HepG2 (cell line): ENCODE measurements around the gene LTB4R. TPM values are rescaled to one million over a fixed set of nuclear protein-coding genes. Genes with fewer than 3 reads are reported as not detected.

ENCODE experiments used
- HMG20B ChIP-seq: conservative IDR thresholded peaks from 2 replicates; pipeline ENCODE4 v1.6.1; 2016; ENCODE audit warnings: missing genetic modification reagents, missing compliant biosample characterization
- HOXA3 ChIP-seq: sonication (generic); formaldehyde crosslinking; IDR thresholded peaks from 2 replicates; pipeline ENCODE4 v1.5.0; 2020; ENCODE audit warnings: missing genetic modification reagents
- NCOA2 ChIP-seq: sonication (generic); formaldehyde crosslinking; IDR thresholded peaks from 2 replicates; pipeline ENCODE4 v1.8.0; 2022; ENCODE audit warnings: inconsistent platforms
- YEATS2 ChIP-seq: sonication (generic); formaldehyde crosslinking; IDR thresholded peaks from 2 replicates; pipeline ENCODE4 v1.4.0; 2020; ENCODE audit warnings: missing genetic modification reagents, borderline replicate concordance
- ZNF205 ChIP-seq: IDR thresholded peaks from 2 replicates; pipeline ENCODE4 v1.6.1; 2018; ENCODE audit warnings: missing biosample characterization, missing genetic modification reagents
- ZNF318 ChIP-seq: sonication (generic); formaldehyde crosslinking; IDR thresholded peaks from 2 replicates; pipeline ENCODE4 v1.4.0; 2020; ENCODE audit warnings: mild to moderate bottlenecking, missing genetic modification reagents
- ZNF326 ChIP-seq: sonication (generic); formaldehyde crosslinking; IDR thresholded peaks from 2 replicates; pipeline ENCODE4 v1.4.0; 2020; ENCODE audit warnings: missing genetic modification reagents, borderline replicate concordance
- ZNF546 ChIP-seq: sonication (generic); formaldehyde crosslinking; conservative IDR thresholded peaks from 2 replicates; pipeline ENCODE4 v1.8.1; 2023; ENCODE audit warnings: mild to moderate bottlenecking, missing genetic modification reagents
- polyA plus RNA-seq, 8 experiments: library from polyadenylated mRNA; depleted of rRNA in 3 of 8; stranded (reverse) in 7 of 8; unstranded in 1 of 8; fragments of >200 nt; fragmentation: Illumina TruSeq in 4 of 8; extraction: Trizol in 4 of 8; gene quantifications; 2 replicates each; pipeline versions ENCODE4 v1.2.1 to v1.2.3, GENCODE V29; 2011 to 2016; ENCODE audit warnings: low read depth in 4 of 8, missing spikeins in 1 of 8, mixed read lengths in 1 of 8; ENCODE audit not compliant: insufficient read depth in 1 of 8
- total RNA-seq, 5 experiments: library from RNA; depleted of rRNA; stranded (reverse); fragments of >200 nt; fragmentation: Illumina TruSeq; extraction: Trizol; gene quantifications; 2 replicates each; pipeline ENCODE4 v1.2.3, GENCODE V29; 2016; ENCODE audit warnings: low read depth in 1 of 5
- TF ChIP-seq, protein P1 (sequence below): sonication (generic); formaldehyde crosslinking; IDR thresholded peaks from 2 replicates; pipeline ENCODE4 v1.5.0; 2020; ENCODE audit warnings: mild to moderate bottlenecking, missing genetic modification reagents, borderline replicate concordance
- TF ChIP-seq, protein P2 (sequence below): sonication (generic); formaldehyde crosslinking; IDR thresholded peaks from 2 replicates; pipeline ENCODE4 v1.4.0; 2020; ENCODE audit warnings: missing genetic modification reagents

LTB4R gene
- total and polyA plus RNA-seq, 2 of the 13 experiments (the other 11 are each of a cell fraction or from before 2014, with no cell fraction given), result 3.2 to 8.2 TPM

GRCh38 chr14:24297190-24297964 is 13.9 kb upstream of the LTB4R start (continued):
- TF ChIP-seq, protein P1, sequence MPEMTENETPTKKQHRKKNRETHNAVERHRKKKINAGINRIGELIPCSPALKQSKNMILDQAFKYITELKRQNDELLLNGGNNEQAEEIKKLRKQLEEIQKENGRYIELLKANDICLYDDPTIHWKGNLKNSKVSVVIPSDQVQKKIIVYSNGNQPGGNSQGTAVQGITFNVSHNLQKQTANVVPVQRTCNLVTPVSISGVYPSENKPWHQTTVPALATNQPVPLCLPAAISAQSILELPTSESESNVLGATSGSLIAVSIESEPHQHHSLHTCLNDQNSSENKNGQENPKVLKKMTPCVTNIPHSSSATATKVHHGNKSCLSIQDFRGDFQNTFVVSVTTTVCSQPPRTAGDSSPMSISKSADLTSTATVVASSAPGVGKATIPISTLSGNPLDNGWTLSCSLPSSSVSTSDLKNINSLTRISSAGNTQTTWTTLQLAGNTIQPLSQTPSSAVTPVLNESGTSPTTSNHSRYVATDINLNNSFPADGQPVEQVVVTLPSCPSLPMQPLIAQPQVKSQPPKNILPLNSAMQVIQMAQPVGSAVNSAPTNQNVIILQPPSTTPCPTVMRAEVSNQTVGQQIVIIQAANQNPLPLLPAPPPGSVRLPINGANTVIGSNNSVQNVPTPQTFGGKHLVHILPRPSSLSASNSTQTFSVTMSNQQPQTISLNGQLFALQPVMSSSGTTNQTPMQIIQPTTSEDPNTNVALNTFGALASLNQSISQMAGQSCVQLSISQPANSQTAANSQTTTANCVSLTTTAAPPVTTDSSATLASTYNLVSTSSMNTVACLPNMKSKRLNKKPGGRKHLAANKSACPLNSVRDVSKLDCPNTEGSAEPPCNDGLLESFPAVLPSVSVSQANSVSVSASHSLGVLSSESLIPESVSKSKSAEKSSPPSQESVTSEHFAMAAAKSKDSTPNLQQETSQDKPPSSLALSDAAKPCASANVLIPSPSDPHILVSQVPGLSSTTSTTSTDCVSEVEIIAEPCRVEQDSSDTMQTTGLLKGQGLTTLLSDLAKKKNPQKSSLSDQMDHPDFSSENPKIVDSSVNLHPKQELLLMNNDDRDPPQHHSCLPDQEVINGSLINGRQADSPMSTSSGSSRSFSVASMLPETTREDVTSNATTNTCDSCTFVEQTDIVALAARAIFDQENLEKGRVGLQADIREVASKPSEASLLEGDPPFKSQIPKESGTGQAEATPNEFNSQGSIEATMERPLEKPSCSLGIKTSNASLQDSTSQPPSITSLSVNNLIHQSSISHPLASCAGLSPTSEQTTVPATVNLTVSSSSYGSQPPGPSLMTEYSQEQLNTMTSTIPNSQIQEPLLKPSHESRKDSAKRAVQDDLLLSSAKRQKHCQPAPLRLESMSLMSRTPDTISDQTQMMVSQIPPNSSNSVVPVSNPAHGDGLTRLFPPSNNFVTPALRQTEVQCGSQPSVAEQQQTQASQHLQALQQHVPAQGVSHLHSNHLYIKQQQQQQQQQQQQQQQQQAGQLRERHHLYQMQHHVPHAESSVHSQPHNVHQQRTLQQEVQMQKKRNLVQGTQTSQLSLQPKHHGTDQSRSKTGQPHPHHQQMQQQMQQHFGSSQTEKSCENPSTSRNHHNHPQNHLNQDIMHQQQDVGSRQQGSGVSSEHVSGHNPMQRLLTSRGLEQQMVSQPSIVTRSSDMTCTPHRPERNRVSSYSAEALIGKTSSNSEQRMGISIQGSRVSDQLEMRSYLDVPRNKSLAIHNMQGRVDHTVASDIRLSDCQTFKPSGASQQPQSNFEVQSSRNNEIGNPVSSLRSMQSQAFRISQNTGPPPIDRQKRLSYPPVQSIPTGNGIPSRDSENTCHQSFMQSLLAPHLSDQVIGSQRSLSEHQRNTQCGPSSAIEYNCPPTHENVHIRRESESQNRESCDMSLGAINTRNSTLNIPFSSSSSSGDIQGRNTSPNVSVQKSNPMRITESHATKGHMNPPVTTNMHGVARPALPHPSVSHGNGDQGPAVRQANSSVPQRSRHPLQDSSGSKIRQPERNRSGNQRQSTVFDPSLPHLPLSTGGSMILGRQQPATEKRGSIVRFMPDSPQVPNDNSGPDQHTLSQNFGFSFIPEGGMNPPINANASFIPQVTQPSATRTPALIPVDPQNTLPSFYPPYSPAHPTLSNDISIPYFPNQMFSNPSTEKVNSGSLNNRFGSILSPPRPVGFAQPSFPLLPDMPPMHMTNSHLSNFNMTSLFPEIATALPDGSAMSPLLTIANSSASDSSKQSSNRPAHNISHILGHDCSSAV, result no peak
- TF ChIP-seq YEATS2 (CRISPR knock-in tag) (peak; percentile 72; the same call in 1 of the 2 replicates), ZNF318 (0 out of 2 replicates have a peak, but pooled peaks have one; percentile 23), ZNF326 (CRISPR knock-in tag) (no peak), HMG20B (CRISPR knock-in tag) (no peak), HOXA3 (CRISPR knock-in tag) (no peak), NCOA2 (CRISPR knock-in tag) (peak; percentile 33; the same call in 1 of the 2 replicates), ZNF205 (CRISPR knock-in tag) (peak; percentile 34; the same call in 1 of the 2 replicates), ZNF546 (CRISPR knock-in tag) (0 out of 2 replicates have a peak, but pooled peaks have one; percentile 45)
- TF ChIP-seq, protein P2, sequence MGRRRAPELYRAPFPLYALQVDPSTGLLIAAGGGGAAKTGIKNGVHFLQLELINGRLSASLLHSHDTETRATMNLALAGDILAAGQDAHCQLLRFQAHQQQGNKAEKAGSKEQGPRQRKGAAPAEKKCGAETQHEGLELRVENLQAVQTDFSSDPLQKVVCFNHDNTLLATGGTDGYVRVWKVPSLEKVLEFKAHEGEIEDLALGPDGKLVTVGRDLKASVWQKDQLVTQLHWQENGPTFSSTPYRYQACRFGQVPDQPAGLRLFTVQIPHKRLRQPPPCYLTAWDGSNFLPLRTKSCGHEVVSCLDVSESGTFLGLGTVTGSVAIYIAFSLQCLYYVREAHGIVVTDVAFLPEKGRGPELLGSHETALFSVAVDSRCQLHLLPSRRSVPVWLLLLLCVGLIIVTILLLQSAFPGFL (CRISPR knock-in tag), result no peak
